ENCODE results near the gene IFT81.

DNA sequence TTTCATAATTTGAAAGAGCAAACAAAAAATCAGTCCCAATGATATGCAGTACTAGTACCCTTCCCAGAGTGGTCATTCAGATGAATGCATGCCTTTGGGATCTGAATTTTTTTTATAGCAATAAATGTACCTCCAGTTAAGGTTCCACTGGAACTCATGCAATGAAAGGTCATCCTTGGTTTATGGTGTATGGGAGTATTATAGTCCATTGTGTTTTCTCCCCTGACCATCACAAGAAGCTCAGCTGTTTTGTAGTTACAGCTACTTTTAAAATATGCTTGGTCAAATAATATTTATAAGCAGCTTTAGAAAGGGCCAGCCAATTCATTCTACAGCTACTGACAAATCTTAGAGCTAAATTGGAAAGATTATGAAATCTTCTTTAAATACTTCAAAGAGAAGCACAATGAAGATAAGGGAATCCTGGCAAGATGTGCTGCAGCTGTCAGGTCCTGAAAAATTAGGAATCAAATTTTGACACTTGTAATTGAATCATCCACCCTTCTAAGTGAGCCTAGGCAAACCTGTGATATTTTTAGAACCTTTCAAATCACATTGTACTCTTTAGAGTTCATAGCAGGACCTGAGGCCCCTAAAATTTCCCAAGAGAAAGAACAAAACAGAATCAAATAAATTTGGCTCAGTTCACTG lies 46.5 kb downstream of the IFT81 start:
- TF ChIP-seq, protein P1, sequence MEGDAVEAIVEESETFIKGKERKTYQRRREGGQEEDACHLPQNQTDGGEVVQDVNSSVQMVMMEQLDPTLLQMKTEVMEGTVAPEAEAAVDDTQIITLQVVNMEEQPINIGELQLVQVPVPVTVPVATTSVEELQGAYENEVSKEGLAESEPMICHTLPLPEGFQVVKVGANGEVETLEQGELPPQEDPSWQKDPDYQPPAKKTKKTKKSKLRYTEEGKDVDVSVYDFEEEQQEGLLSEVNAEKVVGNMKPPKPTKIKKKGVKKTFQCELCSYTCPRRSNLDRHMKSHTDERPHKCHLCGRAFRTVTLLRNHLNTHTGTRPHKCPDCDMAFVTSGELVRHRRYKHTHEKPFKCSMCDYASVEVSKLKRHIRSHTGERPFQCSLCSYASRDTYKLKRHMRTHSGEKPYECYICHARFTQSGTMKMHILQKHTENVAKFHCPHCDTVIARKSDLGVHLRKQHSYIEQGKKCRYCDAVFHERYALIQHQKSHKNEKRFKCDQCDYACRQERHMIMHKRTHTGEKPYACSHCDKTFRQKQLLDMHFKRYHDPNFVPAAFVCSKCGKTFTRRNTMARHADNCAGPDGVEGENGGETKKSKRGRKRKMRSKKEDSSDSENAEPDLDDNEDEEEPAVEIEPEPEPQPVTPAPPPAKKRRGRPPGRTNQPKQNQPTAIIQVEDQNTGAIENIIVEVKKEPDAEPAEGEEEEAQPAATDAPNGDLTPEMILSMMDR (IDR thresholded peaks at IDR 0.05): no peak
- no peak for TF ChIP-seq POLR2A (IDR thresholded peaks at IDR 0.05)
